Measurements from ENCODE around the gene ARHGAP1.
"Not testable (repeated sequence)": the region's sequence is repeated elsewhere in the genome, so short reads cannot be mapped to it uniquely, and the experiment has no call there.

The ARHGAP1 gene

DNA sequence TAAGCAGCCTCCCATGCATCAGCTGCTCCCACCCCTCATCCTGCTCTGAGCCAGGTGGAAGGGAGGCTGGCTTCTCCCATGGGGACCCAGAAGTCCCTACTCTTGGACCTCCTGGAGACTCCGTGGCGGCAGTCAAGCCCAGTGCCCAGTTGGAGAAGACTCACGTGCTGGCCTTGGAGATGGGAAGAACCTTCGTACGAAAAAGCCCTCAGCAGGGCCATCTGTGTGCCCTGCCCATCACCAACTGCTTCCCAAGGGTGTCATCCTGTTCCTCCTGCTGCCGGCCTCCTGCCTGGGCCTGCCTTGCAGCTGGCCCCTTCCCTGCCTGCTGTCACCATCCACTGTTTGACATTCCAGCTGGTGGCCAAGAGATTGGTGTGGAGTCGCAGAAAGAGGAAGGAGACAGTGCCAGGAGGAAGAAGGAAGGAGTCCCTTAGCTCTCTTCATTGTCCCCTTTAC lies 28.0 kb downstream of the ARHGAP1 start:
- Histone ChIP-seq H3K4me1 (ENCODE audit: insufficient read depth, insufficient read length) (peaks cover 24% of the 10 kb centered on the region), H3K27me3 (ENCODE audit: insufficient read depth, insufficient read length) (no peaks in the 10 kb centered on the region), H3K9ac (ENCODE audit: insufficient read length, low read depth) (no peak overlapping the region), H3K36me3 (ENCODE audit: insufficient read depth, insufficient read length, low read length) (peaks cover 78% of the 10 kb centered on the region), H3K4me3 (ENCODE audit: insufficient read length, low read depth) (no peak overlapping the region), H3K9me3 (ENCODE audit: insufficient read depth, low read length) (no peaks in the 10 kb centered on the region)
- TF ChIP-seq SUZ12 (IDR thresholded peaks at IDR 0.05; ENCODE audit: extremely low read depth, insufficient read depth, insufficient read length) = no peak
- DNase-seq (ENCODE audit: low read depth, low spot score) = no peak

DNA sequence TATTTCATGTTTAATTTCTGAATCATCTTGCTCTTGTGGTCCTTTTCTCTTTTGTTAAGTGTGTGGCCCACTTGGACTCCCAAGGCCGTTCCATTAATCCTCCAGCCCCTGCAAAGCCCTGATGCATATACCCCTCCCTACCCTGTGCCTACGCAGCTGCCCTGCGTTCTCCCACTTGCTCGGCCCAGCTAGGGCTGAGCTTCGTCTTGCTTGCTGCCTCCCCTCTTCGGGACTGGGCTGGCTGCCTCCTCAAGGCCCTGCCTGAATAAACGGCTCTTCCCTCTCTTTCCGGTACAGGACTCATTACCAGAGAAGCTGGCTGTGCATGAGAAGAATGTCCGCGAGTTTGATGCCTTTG lies 28.5 kb downstream of the ARHGAP1 start:
- Histone ChIP-seq H3K4me3 (ENCODE audit: insufficient read length, low read depth) (no peak overlapping the region), H3K4me1 (ENCODE audit: insufficient read depth, insufficient read length) (peaks cover 21% of the 10 kb centered on the region), H3K27me3 (ENCODE audit: insufficient read depth, insufficient read length) (no peaks in the 10 kb centered on the region), H3K36me3 (ENCODE audit: insufficient read depth, insufficient read length, low read length) (peaks cover 78% of the 10 kb centered on the region), H3K9me3 (ENCODE audit: insufficient read depth, low read length) (no peaks in the 10 kb centered on the region), H3K9ac (ENCODE audit: insufficient read length, low read depth) (no peak overlapping the region)
- TF ChIP-seq YY1 (IDR thresholded peaks at IDR 0.05; ENCODE audit: insufficient read depth, insufficient read length) (no peak), ZNF274 (IDR thresholded peaks at IDR 0.05; ENCODE audit: low read depth, low read length) (no peak), SUZ12 (IDR thresholded peaks at IDR 0.05; ENCODE audit: extremely low read depth, insufficient read depth, insufficient read length) (no peak)
- DNase-seq (ENCODE audit: low read depth, low spot score) = no peak

DNA sequence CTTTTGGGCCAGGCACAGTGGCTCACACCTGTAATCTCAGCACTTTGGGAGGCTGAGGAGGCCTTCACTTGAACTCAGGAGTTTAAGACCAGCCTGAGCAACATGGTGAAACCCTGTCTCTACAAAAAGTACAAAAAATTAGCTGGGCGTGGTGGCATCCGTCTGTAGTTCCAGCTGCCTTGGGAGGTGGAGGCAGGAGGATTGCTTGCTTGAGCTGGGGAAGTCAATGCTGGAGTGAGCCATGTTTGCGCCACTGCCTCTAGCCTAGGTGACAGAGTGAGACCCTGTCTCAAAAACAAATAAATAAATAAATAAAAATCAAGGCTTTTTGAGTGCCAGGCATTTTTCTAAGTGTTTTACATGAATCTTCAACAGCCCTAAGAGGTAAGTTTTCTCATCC lies 29.9 kb downstream of the ARHGAP1 start:
- H3K27me3 ChIP-seq (ENCODE audit: insufficient read depth, insufficient read length); H3K9me3 ChIP-seq (ENCODE audit: insufficient read depth, low read length); DNase-seq (ENCODE audit: low read depth, low spot score); H3K4me3 ChIP-seq (ENCODE audit: insufficient read length, low read depth); H3K9ac ChIP-seq (ENCODE audit: insufficient read length, low read depth): not testable (repeated sequence)
- H3K4me1 ChIP-seq (ENCODE audit: insufficient read depth, insufficient read length) = peaks cover 15% of the 10 kb centered on the region
- peaks cover 81% of the 10 kb centered on the region for H3K36me3 ChIP-seq (ENCODE audit: insufficient read depth, insufficient read length, low read length)

- Histone ChIP-seq H3K9ac (ENCODE audit: insufficient read length, low read depth) (no peak overlapping the region), H3K4me1 (ENCODE audit: insufficient read depth, insufficient read length) (peaks cover 14% of the 10 kb centered on the region), H3K4me3 (ENCODE audit: insufficient read length, low read depth) (no peak overlapping the region), H3K36me3 (ENCODE audit: insufficient read depth, insufficient read length, low read length) (peaks cover 89% of the 10 kb centered on the region), H3K27me3 (ENCODE audit: insufficient read depth, insufficient read length) (no peaks in the 10 kb centered on the region), H3K9me3 (ENCODE audit: insufficient read depth, low read length) (no peaks in the 10 kb centered on the region)
- DNase-seq (ENCODE audit: low read depth, low spot score) = no peak
- no peak for TF ChIP-seq ZNF274 (IDR thresholded peaks at IDR 0.05; ENCODE audit: low read depth, low read length)
- TF ChIP-seq YY1 (IDR thresholded peaks at IDR 0.05; ENCODE audit: insufficient read depth, insufficient read length) = no peak
- TF ChIP-seq SUZ12 (IDR thresholded peaks at IDR 0.05; ENCODE audit: extremely low read depth, insufficient read depth, insufficient read length) = no peak
These were observed 30.7 kb downstream of the ARHGAP1 start for GRCh38 chr11:46669711-46670139.

DNA sequence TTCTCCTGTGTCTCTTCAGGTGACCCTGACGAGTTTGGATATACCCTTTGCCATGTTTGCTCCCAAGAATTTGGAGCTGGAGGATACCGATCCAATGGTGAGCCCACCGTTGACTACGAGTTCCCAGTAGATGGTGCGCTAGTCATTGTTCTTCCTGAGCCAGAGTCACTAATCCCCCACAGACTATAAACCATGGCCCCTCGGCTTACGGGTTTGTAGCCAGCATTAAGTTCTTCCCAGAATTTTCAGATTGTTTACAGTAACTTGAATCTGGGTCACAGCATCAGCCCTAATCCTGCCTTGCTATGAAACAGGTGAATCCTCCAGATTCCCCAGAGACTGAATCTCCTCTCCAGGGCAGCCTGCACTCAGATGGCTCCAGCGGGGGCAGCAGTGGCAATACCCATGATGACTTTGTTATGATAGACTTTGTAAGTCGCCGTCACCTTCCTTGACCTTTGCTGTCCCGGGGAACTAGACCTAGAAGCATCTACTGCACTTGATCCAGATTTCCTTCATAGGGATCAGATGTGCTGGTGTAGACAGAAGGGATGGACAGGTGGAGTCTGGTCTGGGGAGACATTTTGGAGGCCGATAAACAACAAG lies 31.8 kb downstream of the ARHGAP1 start:
- H3K4me3 ChIP-seq (ENCODE audit: insufficient read length, low read depth) = no peak overlapping the region
- no peak for DNase-seq (ENCODE audit: low read depth, low spot score)
- H3K27me3 ChIP-seq (ENCODE audit: insufficient read depth, insufficient read length) = no peaks in the 10 kb centered on the region
- H3K4me1 ChIP-seq (ENCODE audit: insufficient read depth, insufficient read length) = peaks cover 4% of the 10 kb centered on the region
- no peak overlapping the region for H3K9ac ChIP-seq (ENCODE audit: insufficient read length, low read depth)
- peaks cover 93% of the 10 kb centered on the region for H3K36me3 ChIP-seq (ENCODE audit: insufficient read depth, insufficient read length, low read length)
- H3K9me3 ChIP-seq (ENCODE audit: insufficient read depth, low read length) = no peaks in the 10 kb centered on the region
- TF ChIP-seq YY1 (IDR thresholded peaks at IDR 0.05; ENCODE audit: insufficient read depth, insufficient read length) (no peak), ZNF274 (IDR thresholded peaks at IDR 0.05; ENCODE audit: low read depth, low read length) (no peak), SUZ12 (IDR thresholded peaks at IDR 0.05; ENCODE audit: extremely low read depth, insufficient read depth, insufficient read length) (no peak)

DNA sequence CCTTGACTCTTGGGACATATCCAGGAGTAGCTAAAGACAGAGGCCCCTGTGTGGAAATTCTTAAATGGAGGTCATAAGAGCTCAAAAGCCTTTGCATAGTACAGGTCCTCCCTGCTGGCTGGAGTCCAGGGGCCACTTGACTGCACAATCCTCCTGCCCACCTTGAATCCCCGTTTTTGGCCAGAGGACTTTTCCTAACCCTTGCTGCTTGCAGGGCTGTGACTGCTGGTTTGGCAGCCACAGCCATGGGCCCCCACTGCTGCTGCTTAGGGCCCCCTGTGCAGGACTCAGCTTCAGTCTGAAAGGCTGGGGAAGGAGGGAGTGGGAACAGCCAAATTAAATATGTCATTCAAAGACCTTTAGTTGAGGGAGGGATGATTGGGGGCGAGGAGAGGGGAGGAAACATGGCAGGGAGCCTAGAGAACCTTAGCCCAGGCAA lies 33.4 kb downstream of the ARHGAP1 start:
- H3K27me3 ChIP-seq (ENCODE audit: insufficient read depth, insufficient read length) = no peaks in the 10 kb centered on the region
- no peak overlapping the region for H3K4me3 ChIP-seq (ENCODE audit: insufficient read length, low read depth)
- no peaks in the 10 kb centered on the region for H3K9me3 ChIP-seq (ENCODE audit: insufficient read depth, low read length)
- no peak overlapping the region for H3K9ac ChIP-seq (ENCODE audit: insufficient read length, low read depth)
- TF ChIP-seq YY1 (IDR thresholded peaks at IDR 0.05; ENCODE audit: insufficient read depth, insufficient read length) = no peak
- TF ChIP-seq ZNF274 (IDR thresholded peaks at IDR 0.05; ENCODE audit: low read depth, low read length) = no peak
- TF ChIP-seq SUZ12 (IDR thresholded peaks at IDR 0.05; ENCODE audit: extremely low read depth, insufficient read depth, insufficient read length) = no peak
- DNase-seq (ENCODE audit: low read depth, low spot score) = no peak
- peaks cover 83% of the 10 kb centered on the region for H3K36me3 ChIP-seq (ENCODE audit: insufficient read depth, insufficient read length, low read length)
- H3K4me1 ChIP-seq (ENCODE audit: insufficient read depth, insufficient read length) = no peaks in the 10 kb centered on the region

DNA sequence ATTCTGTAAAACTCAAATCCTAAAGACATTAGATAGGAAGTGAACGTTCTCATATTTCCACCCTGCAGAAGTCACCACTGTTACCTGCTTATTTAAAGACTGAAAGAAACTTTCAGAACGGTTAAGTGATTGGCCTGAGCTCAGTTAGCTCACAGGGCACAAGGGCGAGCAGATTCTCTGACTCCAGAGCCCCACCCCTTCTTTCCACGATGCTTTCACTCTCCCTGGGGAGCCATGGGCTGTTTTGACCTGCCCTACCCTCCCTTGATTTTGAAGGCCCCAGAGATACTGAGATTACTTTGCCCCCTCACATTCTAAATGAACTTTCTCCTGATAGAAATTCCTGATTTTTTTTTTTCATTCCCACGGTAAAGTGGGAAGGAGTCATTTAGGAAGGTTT lies 33.9 kb downstream of the ARHGAP1 start:
- no peak for TF ChIP-seq YY1 (IDR thresholded peaks at IDR 0.05; ENCODE audit: insufficient read depth, insufficient read length)
- TF ChIP-seq ZNF274 (IDR thresholded peaks at IDR 0.05; ENCODE audit: low read depth, low read length) = no peak
- peaks cover 83% of the 10 kb centered on the region for H3K36me3 ChIP-seq (ENCODE audit: insufficient read depth, insufficient read length, low read length)
- H3K9ac ChIP-seq (ENCODE audit: insufficient read length, low read depth) = no peak overlapping the region
- H3K9me3 ChIP-seq (ENCODE audit: insufficient read depth, low read length) = no peaks in the 10 kb centered on the region
- no peaks in the 10 kb centered on the region for H3K4me1 ChIP-seq (ENCODE audit: insufficient read depth, insufficient read length)
- DNase-seq (ENCODE audit: low read depth, low spot score) = no peak
- no peaks in the 10 kb centered on the region for H3K27me3 ChIP-seq (ENCODE audit: insufficient read depth, insufficient read length)
- H3K4me3 ChIP-seq (ENCODE audit: insufficient read length, low read depth) = no peak overlapping the region

- no peaks in the 10 kb centered on the region for H3K27me3 ChIP-seq (ENCODE audit: insufficient read depth, insufficient read length)
- no peak overlapping the region for H3K4me3 ChIP-seq (ENCODE audit: insufficient read length, low read depth)
- DNase-seq (ENCODE audit: low read depth, low spot score) = no peak
- H3K36me3 ChIP-seq (ENCODE audit: insufficient read depth, insufficient read length, low read length) = peaks cover 77% of the 10 kb centered on the region
- no peaks in the 10 kb centered on the region for H3K9me3 ChIP-seq (ENCODE audit: insufficient read depth, low read length)
- H3K9ac ChIP-seq (ENCODE audit: insufficient read length, low read depth) = no peak overlapping the region
- TF ChIP-seq ZNF274 (IDR thresholded peaks at IDR 0.05; ENCODE audit: low read depth, low read length) (no peak), SUZ12 (IDR thresholded peaks at IDR 0.05; ENCODE audit: extremely low read depth, insufficient read depth, insufficient read length) (no peak)
- H3K4me1 ChIP-seq (ENCODE audit: insufficient read depth, insufficient read length) = no peaks in the 10 kb centered on the region
These were observed 35.1 kb downstream of the ARHGAP1 start for GRCh38 chr11:46665356-46665755.
